Activated CD4-positive, alpha-beta T cell treated with anti-CD3 and anti-CD28 coated beads, Interleukin-2, amount 50 U/mL, for 16 hours (primary cell): ENCODE results near the gene MAP3K1.

ENCODE experiments used
- DNase-seq: peaks from one replicate; pipeline ENCODE4 v3.0.0-alpha.2; 2020

Gene MAP3K1

GRCh38 chr5:56910210-56910965, 95.0 kb downstream of the MAP3K1 start:
- DNase-seq: peak; percentile 55

GRCh38 chr5:56913766-56914165, 98.4 kb downstream of the MAP3K1 start:
- no peak for DNase-seq

GRCh38 chr5:56914678-56915077, 99.3 kb downstream of the MAP3K1 start:
- no peak for DNase-seq

- no peak for DNase-seq
Measured at GRCh38 chr5:56917534-56917933, 102.2 kb downstream of the MAP3K1 start.

GRCh38 chr5:56918054-56918453, 102.7 kb downstream of the MAP3K1 start:
- no peak for DNase-seq

- no peak for DNase-seq
Measured at GRCh38 chr5:56919942-56920662, 104.8 kb downstream of the MAP3K1 start.

GRCh38 chr5:56922922-56923321, 107.6 kb downstream of the MAP3K1 start:
- no peak for DNase-seq

- no peak for DNase-seq
Measured at GRCh38 chr5:56934325-56934724, 119.0 kb downstream of the MAP3K1 start.

- no peak for DNase-seq
Measured at GRCh38 chr5:56938858-56939257, 123.5 kb downstream of the MAP3K1 start.

GRCh38 chr5:56941981-56942380, 126.6 kb downstream of the MAP3K1 start:
- DNase-seq: no peak
